Erythroblast (primary cell): Measurements from ENCODE around the gene DNAJB4.

Source experiments
- GATA1 ChIP-seq: IDR thresholded peaks from 2 replicates; pipeline ENCODE4 v1.6.1; 2011; ENCODE audit warnings: low read depth, mild to moderate bottlenecking, control low read depth, low read length, moderate library complexity
- POLR2A ChIP-seq: IDR thresholded peaks from 2 replicates; pipeline ENCODE4 v1.6.1; 2011; ENCODE audit warnings: mild to moderate bottlenecking, low read length

DNA sequence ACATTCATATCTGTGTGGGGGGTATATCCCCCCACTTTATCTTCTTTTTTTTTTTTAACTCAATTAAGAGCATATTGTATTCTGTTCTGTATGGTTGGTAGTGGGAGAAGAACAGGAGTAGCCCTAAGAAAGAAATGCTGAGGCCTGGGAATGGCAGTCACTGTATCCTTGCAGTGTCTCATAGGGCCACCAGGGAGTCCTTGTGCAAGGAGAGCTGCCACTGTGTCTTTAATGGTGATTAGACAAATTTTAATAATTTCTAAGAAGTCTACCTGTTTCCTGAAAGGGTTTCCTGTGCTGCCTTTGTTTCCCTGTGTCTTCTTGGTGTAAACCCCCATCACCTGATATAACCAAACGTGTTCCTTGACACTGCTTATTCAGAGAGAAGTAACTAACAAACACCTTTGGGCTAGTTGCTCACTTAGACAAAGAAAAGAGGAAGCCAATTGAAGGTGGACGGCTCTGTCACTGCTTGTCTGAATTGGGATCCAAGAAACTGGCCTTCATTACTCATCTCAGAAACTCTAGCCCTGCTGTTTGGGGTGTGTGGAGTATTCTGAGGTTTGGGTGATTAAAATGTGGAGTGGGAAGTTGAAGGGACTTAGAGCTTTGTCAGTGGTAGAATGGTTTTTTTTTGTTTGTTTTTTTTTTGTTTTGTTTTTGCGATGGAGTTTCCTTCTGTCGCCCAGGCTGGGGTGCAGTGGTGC, 56.3 kb downstream of the DNAJB4 start:
- no peak for TF ChIP-seq POLR2A
- no peak for TF ChIP-seq GATA1
